ENCODE measurements around the gene ICA1.

Gene ICA1

GRCh38 chr7:8149222-8149621, 112.7 kb downstream of the ICA1 start:
- H3K4me3 ChIP-seq (ENCODE audit: low read depth, low read length) = no peak overlapping the region
- no peak for TF ChIP-seq CTCF (IDR thresholded peaks at IDR 0.05; ENCODE audit: low read depth, low read length)
- no peak for DNase-seq (ENCODE audit: low read depth, low spot score)
- in situ Hi-C loops (cut with HindIII; ENCODE audit: low sequenced_read_pairs) = no loop called here

GRCh38 chr7:8147760-8148463, 114.1 kb downstream of the ICA1 start:
- DNase-seq (ENCODE audit: low read depth, low spot score) = no peak
- no peak for TF ChIP-seq CTCF (IDR thresholded peaks at IDR 0.05; ENCODE audit: low read depth, low read length)
- in situ Hi-C loops (cut with HindIII; ENCODE audit: low sequenced_read_pairs) = no loop called here
- no peak overlapping the region for H3K4me3 ChIP-seq (ENCODE audit: low read depth, low read length)

- in situ Hi-C loops (cut with HindIII; ENCODE audit: low sequenced_read_pairs) = no loop called here
- DNase-seq (ENCODE audit: low read depth, low spot score) = no peak
- H3K4me3 ChIP-seq (ENCODE audit: low read depth, low read length) = no peak overlapping the region
- TF ChIP-seq CTCF (IDR thresholded peaks at IDR 0.05; ENCODE audit: low read depth, low read length) = no peak
Observed at GRCh38 chr7:8146788-8147413, 115.1 kb downstream of the ICA1 start.

GRCh38 chr7:8146106-8146787, 115.7 kb downstream of the ICA1 start:
- TF ChIP-seq CTCF (IDR thresholded peaks at IDR 0.05; ENCODE audit: low read depth, low read length) = no peak
- H3K4me3 ChIP-seq (ENCODE audit: low read depth, low read length) = no peak overlapping the region
- in situ Hi-C loops (cut with HindIII; ENCODE audit: low sequenced_read_pairs) = no loop called here
- no peak for DNase-seq (ENCODE audit: low read depth, low spot score)

GRCh38 chr7:8144856-8145255, 117.1 kb downstream of the ICA1 start:
- in situ Hi-C loops (cut with HindIII; ENCODE audit: low sequenced_read_pairs) = no loop called here
- DNase-seq (ENCODE audit: low read depth, low spot score) = no peak
- no peak overlapping the region for H3K4me3 ChIP-seq (ENCODE audit: low read depth, low read length)
- TF ChIP-seq CTCF (IDR thresholded peaks at IDR 0.05; ENCODE audit: low read depth, low read length) = no peak

- in situ Hi-C loops (cut with HindIII; ENCODE audit: low sequenced_read_pairs) = no loop called here
- TF ChIP-seq CTCF (IDR thresholded peaks at IDR 0.05; ENCODE audit: low read depth, low read length) = no peak
- H3K4me3 ChIP-seq (ENCODE audit: low read depth, low read length) = no peak overlapping the region
- DNase-seq (ENCODE audit: low read depth, low spot score) = no peak
Observed at GRCh38 chr7:8143151-8143874, 118.7 kb downstream of the ICA1 start.

Data from astrocyte of the spinal cord (primary cell).